Right lobe of liver (tissue), 6 donors: ENCODE results near the gene GFER. TPM values are rescaled to one million over a fixed set of nuclear protein-coding genes. Genes with fewer than 3 reads are reported as not detected.

Experiments used
- ATAC-seq, 4 donors: fragments of 200-7000 bp; cut with Tn5 transposase; one replicate each; pipeline ENCODE4 v1.9.1; 2020; ENCODE audit warnings: mild to moderate bottlenecking in 4 of 4, moderate library complexity in 4 of 4
- DNase-seq, 3 donors: peaks; one replicate each; pipeline ENCODE4 v3.0.0-alpha.2; 2020
- H3K27ac ChIP-seq, 3 donors: fragments of 200-600 bp; one replicate each; pipeline ENCODE4 v1.8.0; 2022
- H3K27me3 ChIP-seq, 2 donors: fragments of 200-600 bp; one replicate each; pipeline ENCODE4 v1.8.0; 2022
- H3K36me3 ChIP-seq, 4 donors: fragments of 200-600 bp; sonication (generic) in 1 of 4; one replicate each; pipeline versions ENCODE4 v1.5.1 to v1.8.0; 2017 to 2022; ENCODE audit warnings: control low read depth in 1 of 4
- H3K4me1 ChIP-seq, 4 donors: fragments of 200-600 bp; sonication (generic) in 1 of 4; one replicate each; pipeline versions ENCODE4 v1.5.1 to v1.8.0; 2017 to 2022; ENCODE audit warnings: control low read depth in 1 of 4
- H3K4me3 ChIP-seq, 3 donors: fragments of 200-600 bp; one replicate each; pipeline ENCODE4 v1.8.0; 2022
- H3K9me3 ChIP-seq, 4 donors: fragments of 200-600 bp; sonication (generic) in 1 of 4; one replicate each; pipeline versions ENCODE4 v1.5.1 to v1.8.0; 2017 to 2022; ENCODE audit warnings: control low read depth in 1 of 4
- POLR2A ChIP-seq: fragments of 450-650 bp; IDR thresholded peaks from one replicate; pipeline ENCODE4 v1.6.1; 2017; ENCODE audit warnings: antibody characterized with exemption, mild to moderate bottlenecking
- WGBS: methylation state at CpG from one replicate; pipeline ENCODE4 v1.1.6; 2018; ENCODE audit warnings: low coverage, low lambda C conversion rate; ENCODE audit not compliant: insufficient coverage; ENCODE audit errors: missing lambda C conversion rate; 5-methylcytosine and 5-hydroxymethylcytosine counted together
- intact Hi-C, 2 donors: fragments of 100-400 bp; cut with DNase I; formaldehyde crosslinking; loops; one replicate each; pipeline versions ENCODE4 v1.11.2 to v1.14.1; 2022
- total RNA-seq, 6 experiments: library from RNA; depleted of rRNA in 2 of 6; stranded (reverse); fragments of >200 nt in 2 of 6; fragmentation: NEBNext Ultra II Directional in 3 of 6; extraction: Animal tissue kit (Norgen Biotek cat#: 25700) in 3 of 6; gene quantifications; one replicate each; pipeline versions ENCODE4 v1.1.0 to v1.2.4, GENCODE V29; 2016 to 2023
- TF ChIP-seq, protein P1 (sequence below), 4 donors: fragments of 200-600 bp in 3 of 4; fragments of 450-650 bp in 1 of 4; IDR thresholded peaks; one replicate each; pipeline versions ENCODE4 v1.5.1 to v1.8.0; 2016 to 2022; ENCODE audit warnings: antibody characterized with exemption in 4 of 4, mild to moderate bottlenecking in 2 of 4
- donor health status: DM: no; HTN: yes; CAD: no.
- donor health status: DM: no; HTN: no; CAD: no.
- donor health status: DM: no; HTN: no; CAD: no.
- donor health status: DM: no; HTN: yes; CAD: no.
- donor health status: DM: no; HTN: yes; CAD: no.

GFER gene
- total RNA-seq, 6 experiments from 2014 or later = 16.1 to 18.6 (median 18.0) TPM

DNA sequence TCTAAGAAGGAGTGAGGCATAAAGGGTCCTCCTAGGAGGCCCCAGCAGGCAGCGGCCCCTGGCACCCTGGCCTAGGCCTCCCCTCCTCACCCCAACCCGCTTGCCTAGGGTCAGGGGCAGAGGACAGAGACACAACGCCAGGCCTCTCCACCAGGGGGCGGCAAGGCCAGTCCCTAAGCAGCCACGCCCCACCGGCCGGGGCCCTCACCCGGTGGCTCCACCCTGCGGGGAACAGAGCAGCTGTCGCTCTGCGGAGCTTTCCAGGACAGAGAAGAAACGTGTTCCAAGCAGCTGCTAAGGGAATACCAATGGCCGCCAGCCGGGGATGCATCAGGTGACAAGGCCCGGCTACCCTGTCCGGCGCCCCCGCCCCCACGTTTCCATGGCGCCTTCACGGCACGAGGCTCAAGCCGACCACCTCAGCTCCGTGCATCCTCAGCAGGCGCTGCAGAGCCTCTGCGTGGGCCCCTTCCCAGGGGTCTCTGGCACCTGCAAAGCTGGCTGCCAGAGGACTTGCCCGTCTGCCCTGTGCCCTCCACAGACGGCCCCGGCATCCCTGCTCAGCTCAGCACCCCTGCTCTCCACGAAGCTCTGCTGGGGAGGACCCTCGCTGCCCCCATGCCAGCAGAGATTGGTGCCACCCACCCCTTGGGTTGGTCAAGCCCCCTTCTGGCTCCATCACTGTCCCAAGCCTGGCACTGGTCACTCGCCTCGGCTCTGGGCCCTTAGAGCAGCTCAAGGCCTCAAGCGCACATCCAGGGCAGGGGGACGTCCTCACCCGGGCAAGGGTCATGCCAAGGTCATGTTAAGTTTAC lies 20.0 kb downstream of the GFER start:
- 0% methylated on average over 4 of the region's 36 CpGs for WGBS
- Histone ChIP-seq H3K27me3 (no peaks in the 10 kb centered on the region), H3K4me3 (no peak overlapping the region), H3K27ac (no peak overlapping the region), H3K36me3 (peaks cover 3 to 43% (median 24%) of the 10 kb centered on the region in 4 donors), H3K9me3 (no peaks in the 10 kb centered on the region), H3K4me1 (peaks cover 0 to 31% (median 17%) of the 10 kb centered on the region in 4 donors)
- TF ChIP-seq POLR2A = no peak
- TF ChIP-seq, protein P1, sequence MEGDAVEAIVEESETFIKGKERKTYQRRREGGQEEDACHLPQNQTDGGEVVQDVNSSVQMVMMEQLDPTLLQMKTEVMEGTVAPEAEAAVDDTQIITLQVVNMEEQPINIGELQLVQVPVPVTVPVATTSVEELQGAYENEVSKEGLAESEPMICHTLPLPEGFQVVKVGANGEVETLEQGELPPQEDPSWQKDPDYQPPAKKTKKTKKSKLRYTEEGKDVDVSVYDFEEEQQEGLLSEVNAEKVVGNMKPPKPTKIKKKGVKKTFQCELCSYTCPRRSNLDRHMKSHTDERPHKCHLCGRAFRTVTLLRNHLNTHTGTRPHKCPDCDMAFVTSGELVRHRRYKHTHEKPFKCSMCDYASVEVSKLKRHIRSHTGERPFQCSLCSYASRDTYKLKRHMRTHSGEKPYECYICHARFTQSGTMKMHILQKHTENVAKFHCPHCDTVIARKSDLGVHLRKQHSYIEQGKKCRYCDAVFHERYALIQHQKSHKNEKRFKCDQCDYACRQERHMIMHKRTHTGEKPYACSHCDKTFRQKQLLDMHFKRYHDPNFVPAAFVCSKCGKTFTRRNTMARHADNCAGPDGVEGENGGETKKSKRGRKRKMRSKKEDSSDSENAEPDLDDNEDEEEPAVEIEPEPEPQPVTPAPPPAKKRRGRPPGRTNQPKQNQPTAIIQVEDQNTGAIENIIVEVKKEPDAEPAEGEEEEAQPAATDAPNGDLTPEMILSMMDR (IDR thresholded peaks at IDR 0.05) = peak; percentile 90 to 97 (median 96)
- DNase-seq = peak; percentile 88 to 90 (median 89)
- peak; percentile 82 to 89 (median 86) for ATAC-seq
- intact Hi-C loops = no loop called here

GRCh38 chr16:2004795-2005517 lies 21.0 kb downstream of the GFER start:
- WGBS = 57% methylated on average over 6 of the region's 34 CpGs
- no peak for ATAC-seq
- intact Hi-C loops = no loop called here
- no peak for DNase-seq
- no peak overlapping the region for H3K27ac ChIP-seq
- H3K9me3 ChIP-seq = no peaks in the 10 kb centered on the region
- no peaks in the 10 kb centered on the region for H3K27me3 ChIP-seq
- peaks cover 0 to 31% (median 17%) of the 10 kb centered on the region in 4 donors for H3K4me1 ChIP-seq
- TF ChIP-seq POLR2A = no peak
- TF ChIP-seq, protein P1 (IDR thresholded peaks at IDR 0.05) = no peak
- H3K36me3 ChIP-seq = peaks cover 0 to 34% (median 19%) of the 10 kb centered on the region in 4 donors
- H3K4me3 ChIP-seq = no peak overlapping the region

GRCh38 chr16:2005646-2006045 lies 21.7 kb downstream of the GFER start:
- Histone ChIP-seq H3K9me3 (no peaks in the 10 kb centered on the region), H3K36me3 (peaks cover 0 to 29% (median 16%) of the 10 kb centered on the region in 4 donors), H3K27ac (no peak overlapping the region), H3K4me1 (peaks cover 0 to 36% (median 17%) of the 10 kb centered on the region in 4 donors), H3K4me3 (no peak overlapping the region), H3K27me3 (no peaks in the 10 kb centered on the region)
- DNase-seq (peak in 1 of 3 donors; percentile 53), ATAC-seq (no peak)
- intact Hi-C loops = no loop called here
- TF ChIP-seq POLR2A = no peak
- TF ChIP-seq, protein P1 (IDR thresholded peaks at IDR 0.05) = no peak
- 66% methylated on average over 3 of the region's 21 CpGs for WGBS

- Histone ChIP-seq H3K4me1 (peaks cover 0 to 36% (median 17%) of the 10 kb centered on the region in 4 donors), H3K27ac (no peak overlapping the region), H3K36me3 (peaks cover 0 to 22% (median 13%) of the 10 kb centered on the region in 4 donors), H3K4me3 (no peak overlapping the region), H3K9me3 (no peaks in the 10 kb centered on the region), H3K27me3 (no peaks in the 10 kb centered on the region)
- DNase-seq (no peak), ATAC-seq (no peak)
- TF ChIP-seq POLR2A = no peak
- TF ChIP-seq, protein P1 (IDR thresholded peaks at IDR 0.05) = no peak
- intact Hi-C loops = no loop called here
- 60% methylated on average over 1 of the region's 8 CpGs for WGBS
Measured at GRCh38 chr16:2006317-2006716, 22.3 kb downstream of the GFER start.
